ENCODE measurements around the gene WDR18.
A peak's percentile ranks its signal among the peaks of the same experiment; 100 is the strongest.

The WDR18 gene

GRCh38 chr19:984165-984967 is at the start of gene WDR18:
Gene WDR18 (plus strand): TSS chr19:984345. CDS start chr19:984354, 9 bp downstream.
- peak within 1 kb of the TSS; percentile 62 for H3K4me3 ChIP-seq (ENCODE audit: low read length)
- H3K4me1 ChIP-seq (ENCODE audit: control insufficient read depth, insufficient read depth, low read length), result peaks cover 24% of the 10 kb centered on the region
- no peaks in the 10 kb centered on the region for H3K36me3 ChIP-seq (ENCODE audit: control insufficient read depth, insufficient read depth, low read length)
- H3K9ac ChIP-seq (ENCODE audit: low read length), result peak within 1 kb of the TSS; percentile 79
- H3K9me3 ChIP-seq (ENCODE audit: control insufficient read depth, low read length), result no peaks in the 10 kb centered on the region
- H3K27me3 ChIP-seq (ENCODE audit: control insufficient read depth, insufficient read depth, low read length), result peaks cover 2% of the 10 kb centered on the region

- Histone ChIP-seq H3K27me3 (ENCODE audit: control insufficient read depth, insufficient read depth, low read length) (no peaks in the 10 kb centered on the region), H3K4me1 (ENCODE audit: control insufficient read depth, insufficient read depth, low read length) (peaks cover 30% of the 10 kb centered on the region), H3K9me3 (ENCODE audit: control insufficient read depth, low read length) (no peaks in the 10 kb centered on the region), H3K9ac (ENCODE audit: low read length) (peak overlapping the region; percentile 47), H3K4me3 (ENCODE audit: low read length) (no peak overlapping the region), H3K36me3 (ENCODE audit: control insufficient read depth, insufficient read depth, low read length) (no peaks in the 10 kb centered on the region)
Measured at GRCh38 chr19:934865-935479, 49.2 kb upstream of the WDR18 start.

- Histone ChIP-seq H3K36me3 (ENCODE audit: control insufficient read depth, insufficient read depth, low read length) (no peaks in the 10 kb centered on the region), H3K4me1 (ENCODE audit: control insufficient read depth, insufficient read depth, low read length) (peaks cover 41% of the 10 kb centered on the region), H3K27me3 (ENCODE audit: control insufficient read depth, insufficient read depth, low read length) (no peaks in the 10 kb centered on the region), H3K9me3 (ENCODE audit: control insufficient read depth, low read length) (no peaks in the 10 kb centered on the region), H3K4me3 (ENCODE audit: low read length) (no peak overlapping the region), H3K9ac (ENCODE audit: low read length) (no peak overlapping the region)
Measured at GRCh38 chr19:936175-936546, 48.0 kb upstream of the WDR18 start.

GRCh38 chr19:937259-937694 is 46.9 kb upstream of the WDR18 start:
- Histone ChIP-seq H3K9me3 (ENCODE audit: control insufficient read depth, low read length) (no peaks in the 10 kb centered on the region), H3K4me1 (ENCODE audit: control insufficient read depth, insufficient read depth, low read length) (peaks cover 52% of the 10 kb centered on the region), H3K9ac (ENCODE audit: low read length) (no peak overlapping the region), H3K27me3 (ENCODE audit: control insufficient read depth, insufficient read depth, low read length) (no peaks in the 10 kb centered on the region), H3K36me3 (ENCODE audit: control insufficient read depth, insufficient read depth, low read length) (no peaks in the 10 kb centered on the region), H3K4me3 (ENCODE audit: low read length) (no peak overlapping the region)

- no peaks in the 10 kb centered on the region for H3K9me3 ChIP-seq (ENCODE audit: control insufficient read depth, low read length)
- H3K4me3 ChIP-seq (ENCODE audit: low read length), result no peak overlapping the region
- no peaks in the 10 kb centered on the region for H3K36me3 ChIP-seq (ENCODE audit: control insufficient read depth, insufficient read depth, low read length)
- peaks cover 52% of the 10 kb centered on the region for H3K4me1 ChIP-seq (ENCODE audit: control insufficient read depth, insufficient read depth, low read length)
- no peak overlapping the region for H3K9ac ChIP-seq (ENCODE audit: low read length)
- peaks cover under 1% of the 10 kb centered on the region for H3K27me3 ChIP-seq (ENCODE audit: control insufficient read depth, insufficient read depth, low read length)
Measured at GRCh38 chr19:938233-938923, 45.8 kb upstream of the WDR18 start.

- Histone ChIP-seq H3K9me3 (ENCODE audit: control insufficient read depth, low read length) (no peaks in the 10 kb centered on the region), H3K4me3 (ENCODE audit: low read length) (no peak overlapping the region), H3K9ac (ENCODE audit: low read length) (no peak overlapping the region), H3K36me3 (ENCODE audit: control insufficient read depth, insufficient read depth, low read length) (no peaks in the 10 kb centered on the region), H3K4me1 (ENCODE audit: control insufficient read depth, insufficient read depth, low read length) (peaks cover 53% of the 10 kb centered on the region), H3K27me3 (ENCODE audit: control insufficient read depth, insufficient read depth, low read length) (peaks cover 4% of the 10 kb centered on the region)
Measured at GRCh38 chr19:939439-939838, 44.7 kb upstream of the WDR18 start.

- Histone ChIP-seq H3K9me3 (ENCODE audit: control insufficient read depth, low read length) (no peaks in the 10 kb centered on the region), H3K9ac (ENCODE audit: low read length) (peak overlapping the region; percentile 45), H3K4me1 (ENCODE audit: control insufficient read depth, insufficient read depth, low read length) (peaks cover 53% of the 10 kb centered on the region), H3K4me3 (ENCODE audit: low read length) (no peak overlapping the region), H3K27me3 (ENCODE audit: control insufficient read depth, insufficient read depth, low read length) (peaks cover 5% of the 10 kb centered on the region), H3K36me3 (ENCODE audit: control insufficient read depth, insufficient read depth, low read length) (no peaks in the 10 kb centered on the region)
Measured at GRCh38 chr19:939922-940321, 44.2 kb upstream of the WDR18 start.

- Histone ChIP-seq H3K9me3 (ENCODE audit: control insufficient read depth, low read length) (no peaks in the 10 kb centered on the region), H3K9ac (ENCODE audit: low read length) (peak overlapping the region; percentile 45), H3K4me3 (ENCODE audit: low read length) (peak overlapping the region; percentile 1), H3K4me1 (ENCODE audit: control insufficient read depth, insufficient read depth, low read length) (peaks cover 51% of the 10 kb centered on the region), H3K36me3 (ENCODE audit: control insufficient read depth, insufficient read depth, low read length) (no peaks in the 10 kb centered on the region), H3K27me3 (ENCODE audit: control insufficient read depth, insufficient read depth, low read length) (peaks cover 8% of the 10 kb centered on the region)
Measured at GRCh38 chr19:940591-941291, 43.4 kb upstream of the WDR18 start.

- H3K4me1 ChIP-seq (ENCODE audit: control insufficient read depth, insufficient read depth, low read length), result peaks cover 51% of the 10 kb centered on the region
- peak overlapping the region; percentile 45 for H3K9ac ChIP-seq (ENCODE audit: low read length)
- peaks cover 8% of the 10 kb centered on the region for H3K27me3 ChIP-seq (ENCODE audit: control insufficient read depth, insufficient read depth, low read length)
- no peaks in the 10 kb centered on the region for H3K9me3 ChIP-seq (ENCODE audit: control insufficient read depth, low read length)
- H3K36me3 ChIP-seq (ENCODE audit: control insufficient read depth, insufficient read depth, low read length), result no peaks in the 10 kb centered on the region
- peak overlapping the region; percentile 1 for H3K4me3 ChIP-seq (ENCODE audit: low read length)
Measured at GRCh38 chr19:941292-942132, 42.6 kb upstream of the WDR18 start.

- Histone ChIP-seq H3K27me3 (ENCODE audit: control insufficient read depth, insufficient read depth, low read length) (peaks cover 8% of the 10 kb centered on the region), H3K4me1 (ENCODE audit: control insufficient read depth, insufficient read depth, low read length) (peaks cover 51% of the 10 kb centered on the region), H3K9ac (ENCODE audit: low read length) (no peak overlapping the region), H3K9me3 (ENCODE audit: control insufficient read depth, low read length) (no peaks in the 10 kb centered on the region), H3K4me3 (ENCODE audit: low read length) (no peak overlapping the region), H3K36me3 (ENCODE audit: control insufficient read depth, insufficient read depth, low read length) (no peaks in the 10 kb centered on the region)
Measured at GRCh38 chr19:942133-942645, 42.0 kb upstream of the WDR18 start.

- H3K4me3 ChIP-seq (ENCODE audit: low read length), result no peak overlapping the region
Measured at GRCh38 chr19:943551-944170, 40.5 kb upstream of the WDR18 start.

More at GRCh38 chr19:943551-944170, 40.5 kb upstream of the WDR18 start:
- peaks cover 8% of the 10 kb centered on the region for H3K27me3 ChIP-seq (ENCODE audit: control insufficient read depth, insufficient read depth, low read length)
- no peak overlapping the region for H3K9ac ChIP-seq (ENCODE audit: low read length)
- H3K4me1 ChIP-seq (ENCODE audit: control insufficient read depth, insufficient read depth, low read length), result peaks cover 51% of the 10 kb centered on the region
- no peaks in the 10 kb centered on the region for H3K36me3 ChIP-seq (ENCODE audit: control insufficient read depth, insufficient read depth, low read length)
- no peaks in the 10 kb centered on the region for H3K9me3 ChIP-seq (ENCODE audit: control insufficient read depth, low read length)
